ENCODE results near the gene C10orf143.

DNA sequence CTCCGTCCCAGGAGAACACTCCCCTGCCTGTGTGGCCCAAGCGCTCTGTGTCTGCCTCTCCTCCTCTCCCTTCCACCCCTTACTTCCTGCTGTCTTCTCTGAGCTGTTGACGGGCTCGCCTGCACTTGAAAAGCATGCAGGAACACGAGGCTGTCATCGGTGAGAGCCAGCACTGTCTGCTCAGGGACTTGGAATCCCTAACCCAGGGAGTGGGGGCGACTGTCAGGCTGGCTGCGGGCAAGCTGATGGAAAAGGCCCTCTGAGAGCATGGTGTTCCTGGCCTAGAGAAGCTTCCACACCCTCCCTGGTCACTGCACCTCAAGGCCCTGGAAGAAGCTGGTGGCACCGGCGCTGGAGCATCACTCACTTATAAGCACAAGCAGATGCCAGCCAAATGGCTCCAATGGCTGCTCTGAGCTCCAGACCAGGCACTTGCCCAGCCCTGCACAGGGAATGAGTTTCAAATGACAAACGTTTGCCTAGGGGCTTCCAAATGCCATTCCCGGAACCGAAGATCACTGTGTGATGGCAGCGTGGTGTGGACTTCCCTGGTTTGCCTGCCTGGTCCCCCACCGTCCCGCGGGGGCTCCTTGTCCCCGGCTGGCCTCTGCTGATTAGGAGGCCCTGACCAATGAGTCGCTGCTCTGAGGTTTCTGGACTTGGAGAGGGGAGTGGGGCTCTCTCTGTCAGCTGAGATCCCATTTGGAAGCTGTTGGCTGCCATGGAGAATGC lies 89.8 kb downstream of the C10orf143 start:
- no peak for TF ChIP-seq POLR2A (IDR thresholded peaks at IDR 0.05)
- TF ChIP-seq, protein P1, sequence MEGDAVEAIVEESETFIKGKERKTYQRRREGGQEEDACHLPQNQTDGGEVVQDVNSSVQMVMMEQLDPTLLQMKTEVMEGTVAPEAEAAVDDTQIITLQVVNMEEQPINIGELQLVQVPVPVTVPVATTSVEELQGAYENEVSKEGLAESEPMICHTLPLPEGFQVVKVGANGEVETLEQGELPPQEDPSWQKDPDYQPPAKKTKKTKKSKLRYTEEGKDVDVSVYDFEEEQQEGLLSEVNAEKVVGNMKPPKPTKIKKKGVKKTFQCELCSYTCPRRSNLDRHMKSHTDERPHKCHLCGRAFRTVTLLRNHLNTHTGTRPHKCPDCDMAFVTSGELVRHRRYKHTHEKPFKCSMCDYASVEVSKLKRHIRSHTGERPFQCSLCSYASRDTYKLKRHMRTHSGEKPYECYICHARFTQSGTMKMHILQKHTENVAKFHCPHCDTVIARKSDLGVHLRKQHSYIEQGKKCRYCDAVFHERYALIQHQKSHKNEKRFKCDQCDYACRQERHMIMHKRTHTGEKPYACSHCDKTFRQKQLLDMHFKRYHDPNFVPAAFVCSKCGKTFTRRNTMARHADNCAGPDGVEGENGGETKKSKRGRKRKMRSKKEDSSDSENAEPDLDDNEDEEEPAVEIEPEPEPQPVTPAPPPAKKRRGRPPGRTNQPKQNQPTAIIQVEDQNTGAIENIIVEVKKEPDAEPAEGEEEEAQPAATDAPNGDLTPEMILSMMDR (IDR thresholded peaks at IDR 0.05), result no peak

Measured in uterus (tissue), 2 donors.